HuH-7 (cell line): Measurements from ENCODE around the gene SOCS3.

Source experiments
- DNase-seq: peaks from one replicate; pipeline ENCODE4 v3.0.0; 2011; ENCODE audit warnings: low spot score

Gene SOCS3

GRCh38 chr17:78367193-78367592 lies 7.3 kb upstream of the SOCS3 start:
- DNase-seq = no peak

GRCh38 chr17:78366109-78366848 lies 6.4 kb upstream of the SOCS3 start:
- no peak for DNase-seq

GRCh38 chr17:78365561-78366108 lies 5.8 kb upstream of the SOCS3 start:
- DNase-seq = peak; percentile 64

- DNase-seq = no peak
These were observed 4.8 kb upstream of the SOCS3 start for GRCh38 chr17:78364436-78365281.

GRCh38 chr17:78362671-78363070 lies 2.8 kb upstream of the SOCS3 start:
- DNase-seq = no peak

- no peak for DNase-seq
These were observed 2.4 kb upstream of the SOCS3 start for GRCh38 chr17:78362232-78362631.

GRCh38 chr17:78361225-78361701 lies 1.4 kb upstream of the SOCS3 start:
- DNase-seq = no peak

GRCh38 chr17:78360371-78361224 lies 721 bp upstream of the SOCS3 start:
- DNase-seq = peak; percentile 99

GRCh38 chr17:78359321-78359996 lies 418 bp downstream of the SOCS3 start:
- DNase-seq = peak; percentile 77

GRCh38 chr17:78358538-78359320 lies 1.1 kb downstream of the SOCS3 start:
- no peak for DNase-seq

- no peak for DNase-seq
These were observed 2.0 kb downstream of the SOCS3 start for GRCh38 chr17:78357672-78358537.

- DNase-seq = no peak
These were observed 2.7 kb downstream of the SOCS3 start for GRCh38 chr17:78357177-78357586.

GRCh38 chr17:78356101-78356713 lies 3.7 kb downstream of the SOCS3 start:
- DNase-seq = no peak

GRCh38 chr17:78355701-78356100 lies 4.2 kb downstream of the SOCS3 start:
- no peak for DNase-seq

- DNase-seq = no peak
These were observed 4.7 kb downstream of the SOCS3 start for GRCh38 chr17:78355045-78355641.

GRCh38 chr17:78353834-78354233 lies 6.0 kb downstream of the SOCS3 start:
- no peak for DNase-seq

GRCh38 chr17:78351449-78352006 lies 8.3 kb downstream of the SOCS3 start:
- DNase-seq = no peak

GRCh38 chr17:78349891-78350642 lies 9.8 kb downstream of the SOCS3 start:
- DNase-seq = no peak
